ENCODE measurements around the gene ZC3H6.
A peak's percentile ranks its signal among the peaks of the same experiment; 100 is the strongest.

Gene ZC3H6

GRCh38 chr2:112275311-112275886 lies at the start of gene ZC3H6:
Gene ZC3H6, plus strand, starts transcription at chr2:112275597. Its CDS starts 398 bp downstream, at chr2:112275995.
- peak; percentile 98 for DNase-seq (ENCODE audit: low spot score)

- DNase-seq (ENCODE audit: low spot score): peak; percentile 56
These were observed 46.0 kb upstream of the ZC3H6 start for GRCh38 chr2:112229348-112229747.

GRCh38 chr2:112230371-112230770 lies 45.0 kb upstream of the ZC3H6 start:
- no peak for DNase-seq (ENCODE audit: low spot score)

- DNase-seq (ENCODE audit: low spot score): no peak
These were observed 35.5 kb upstream of the ZC3H6 start for GRCh38 chr2:112239862-112240261.

GRCh38 chr2:112242384-112242783 lies 33.0 kb upstream of the ZC3H6 start:
- no peak for DNase-seq (ENCODE audit: low spot score)

- no peak for DNase-seq (ENCODE audit: low spot score)
These were observed 32.2 kb upstream of the ZC3H6 start for GRCh38 chr2:112243233-112243632.

GRCh38 chr2:112244854-112245253 lies 30.5 kb upstream of the ZC3H6 start:
- DNase-seq (ENCODE audit: low spot score): no peak

GRCh38 chr2:112251271-112251670 lies 24.1 kb upstream of the ZC3H6 start:
- DNase-seq (ENCODE audit: low spot score): no peak

- DNase-seq (ENCODE audit: low spot score): no peak
These were observed 22.1 kb upstream of the ZC3H6 start for GRCh38 chr2:112253261-112253815.

GRCh38 chr2:112254466-112255240 lies 20.7 kb upstream of the ZC3H6 start, which contains the start of gene ZC3H8:
Gene ZC3H8, minus strand, starts transcription at chr2:112255042. Its CDS starts 61 bp downstream, at chr2:112254981.
- peak; percentile 96 for DNase-seq (ENCODE audit: low spot score)

- DNase-seq (ENCODE audit: low spot score): no peak
These were observed 19.5 kb upstream of the ZC3H6 start for GRCh38 chr2:112255875-112256274.

GRCh38 chr2:112256654-112257053 lies 18.7 kb upstream of the ZC3H6 start:
- DNase-seq (ENCODE audit: low spot score): no peak

GRCh38 chr2:112257575-112257974 lies 17.8 kb upstream of the ZC3H6 start:
- DNase-seq (ENCODE audit: low spot score): no peak

- peak; percentile 74 for DNase-seq (ENCODE audit: low spot score)
These were observed 15.7 kb upstream of the ZC3H6 start for GRCh38 chr2:112259509-112260294.

GRCh38 chr2:112260295-112260625 lies 15.1 kb upstream of the ZC3H6 start:
- DNase-seq (ENCODE audit: low spot score): no peak

GRCh38 chr2:112262876-112263275 lies 12.5 kb upstream of the ZC3H6 start:
- DNase-seq (ENCODE audit: low spot score): no peak

- DNase-seq (ENCODE audit: low spot score): no peak
These were observed 6.8 kb upstream of the ZC3H6 start for GRCh38 chr2:112268547-112268946.

- DNase-seq (ENCODE audit: low spot score): no peak
These were observed 2.7 kb upstream of the ZC3H6 start for GRCh38 chr2:112272669-112273068.

GRCh38 chr2:112273349-112273748 lies 2.0 kb upstream of the ZC3H6 start:
- no peak for DNase-seq (ENCODE audit: low spot score)

- DNase-seq (ENCODE audit: low spot score): peak; percentile 72
These were observed 733 bp downstream of the ZC3H6 start for GRCh38 chr2:112275887-112276773.

GRCh38 chr2:112276954-112277353 lies 1.6 kb downstream of the ZC3H6 start:
- no peak for DNase-seq (ENCODE audit: low spot score)

Measured in LoVo (cell line).